A673 (cell line): ENCODE results near the gene CHFR. TPM values are rescaled to one million over a fixed set of nuclear protein-coding genes. Genes with fewer than 3 reads are reported as not detected.
A peak's percentile ranks its signal among the peaks of the same experiment; 100 is the strongest.
"Not testable (repeated sequence)": the region's sequence is repeated elsewhere in the genome, so short reads cannot be mapped to it uniquely, and the experiment has no call there.

Experiments used
- BruUV-seq: library from RNA; stranded (reverse); fragments of 400-500 nt; replicated peaks from 2 replicates; lab custom pipeline; 2021; lab: Mats Ljungman, UMichigan
- CTCF ChIA-PET: fragments of 300-600 bp; sonication (Branson Sonifier 250); formaldehyde crosslinking; loops from one replicate; lab custom pipeline; 2022; ENCODE audit warnings: antibody characterized with exemption; lab: Charles Lee
- POLR2A ChIA-PET: fragments of 300-600 bp; sonication (Branson Sonifier 250); formaldehyde crosslinking; loops from one replicate; lab custom pipeline; 2022; ENCODE audit warnings: antibody characterized with exemption; ENCODE audit not compliant: low non-redundant PET; lab: Charles Lee
- DNase-seq: peaks from one replicate; pipeline ENCODE4 v3.0.0-alpha.2; 2015; ENCODE audit warnings: low spot score
- H3K27ac ChIP-seq: fragments of 200-600 bp; sonication (generic); 2 replicates; pipeline ENCODE4 v1.5.1; 2016; ENCODE audit warnings: mixed run types, low read depth, mild to moderate bottlenecking, mixed read lengths, antibody characterized with exemption, low read length; ENCODE audit not compliant: poor library complexity, severe bottlenecking
- H3K27me3 ChIP-seq: fragments of 200-600 bp; sonication (generic); replicated peaks from 2 replicates; pipeline ENCODE4 v1.6.1; 2017; ENCODE audit warnings: mixed run types, low read depth, mild to moderate bottlenecking, mixed read lengths, antibody characterized with exemption, low read length; ENCODE audit not compliant: insufficient read depth, poor library complexity
- H3K36me3 ChIP-seq: fragments of 200-600 bp; sonication (generic); 2 replicates; pipeline ENCODE4 v1.6.1; 2016; ENCODE audit warnings: mixed run types, mild to moderate bottlenecking, mixed read lengths, antibody characterized with exemption, low read length; ENCODE audit not compliant: insufficient read depth, poor library complexity, severe bottlenecking
- H3K4me1 ChIP-seq: fragments of 200-600 bp; sonication (generic); 2 replicates; pipeline ENCODE4 v1.6.1; 2017; ENCODE audit warnings: mixed run types, mild to moderate bottlenecking, mixed read lengths, antibody characterized with exemption, low read length; ENCODE audit not compliant: insufficient read depth, poor library complexity, severe bottlenecking
- H3K4me3 ChIP-seq: fragments of 200-600 bp; sonication (generic); 2 replicates; pipeline ENCODE4 v1.5.1; 2016; ENCODE audit warnings: low read depth, mixed run types, mild to moderate bottlenecking, mixed read lengths, low read length; ENCODE audit not compliant: poor library complexity, severe bottlenecking
- H3K9me3 ChIP-seq: fragments of 200-600 bp; sonication (generic); 2 replicates; pipeline ENCODE4 v1.6.1; 2016; ENCODE audit warnings: mixed run types, low read depth, mild to moderate bottlenecking, mixed read lengths, antibody characterized with exemption, low read length; ENCODE audit not compliant: poor library complexity, severe bottlenecking
- CTCF ChIP-seq: fragments of 300-800, 200-600 bp; sonication (generic); conservative IDR thresholded peaks from 2 replicates; pipeline ENCODE4 v1.5.1; 2017; ENCODE audit warnings: low read depth, mild to moderate bottlenecking, antibody characterized with exemption, low read length, moderate library complexity, mixed read lengths
- EZH2 ChIP-seq: fragments of 200-600 bp; sonication (generic); IDR thresholded peaks from 2 replicates; pipeline ENCODE4 v1.6.1; 2017; ENCODE audit warnings: borderline replicate concordance, low read depth, mild to moderate bottlenecking, mixed read lengths, antibody characterized with exemption, low read length; ENCODE audit not compliant: poor library complexity, severe bottlenecking
- intact Hi-C: fragments of 100-400 bp; cut with micrococcal nuclease; formaldehyde crosslinking; loops from one replicate; pipeline ENCODE4 v1.10.0; 2022; ENCODE audit not compliant: unreplicated experiment
- total RNA-seq: library from RNA; stranded (reverse); gene quantifications from 2 replicates; pipeline ENCODE4 v1.2.3, GENCODE V29; 2021

Gene CHFR
- total RNA-seq, 1 experiment from 2014 or later = 44.9 TPM

DNA sequence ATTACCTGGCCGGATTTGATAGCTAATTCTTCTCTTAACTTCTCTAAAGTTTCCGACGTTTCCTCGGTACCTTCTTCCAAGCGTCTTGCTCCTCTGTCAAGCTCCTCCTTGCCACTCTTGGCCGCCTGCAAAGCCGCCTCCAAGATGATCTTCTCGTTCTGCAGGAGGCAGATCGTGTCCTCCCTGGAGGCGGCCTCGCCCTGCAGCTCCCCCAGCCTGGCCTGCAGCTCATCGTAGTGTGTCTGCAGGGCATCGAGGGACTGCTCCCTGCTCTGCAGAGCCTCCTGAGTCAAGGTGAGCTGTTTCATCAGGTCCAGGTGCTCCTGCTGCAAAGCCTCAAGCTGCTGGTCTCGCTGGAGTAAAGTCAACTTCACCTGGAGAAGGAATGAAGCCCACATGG, 91.6 kb downstream of the CHFR start:
- no peaks in the 10 kb centered on the region for H3K27me3 ChIP-seq
- intact Hi-C loops = no loop called here
- TSS peak; percentile 52 for BruUV-seq
- no peaks in the 10 kb centered on the region for H3K4me1 ChIP-seq
- TF ChIP-seq CTCF (no peak), EZH2 (no peak)
- H3K27ac ChIP-seq = no peak overlapping the region
- no peaks in the 10 kb centered on the region for H3K9me3 ChIP-seq
- CTCF ChIA-PET = no interaction called here
- H3K36me3 ChIP-seq = peaks cover 51% of the 10 kb centered on the region
- no peak for DNase-seq
- no peak overlapping the region for H3K4me3 ChIP-seq
- POLR2A ChIA-PET = no interaction called here

DNA sequence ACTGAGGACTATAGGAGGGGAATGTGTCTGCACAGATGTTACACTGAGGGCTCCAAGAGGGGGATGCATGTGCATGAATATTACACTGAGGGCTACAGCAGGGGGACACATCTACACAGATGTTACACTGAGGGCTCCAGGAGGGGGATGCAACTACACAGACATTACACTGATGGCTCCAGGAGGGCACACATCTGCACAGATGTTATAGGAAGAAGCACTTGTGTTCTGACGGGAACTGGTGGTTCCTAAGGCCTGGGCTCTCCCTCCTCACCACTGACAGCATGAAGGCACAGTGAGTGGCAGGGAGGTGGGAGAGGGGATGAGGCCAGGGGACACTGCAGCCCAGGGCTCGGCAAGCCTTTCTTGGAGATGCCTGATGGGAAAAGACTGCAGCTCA, 95.5 kb downstream of the CHFR start:
- H3K4me3 ChIP-seq, H3K4me1 ChIP-seq, POLR2A ChIA-PET, intact Hi-C loops, CTCF ChIA-PET, H3K9me3 ChIP-seq, H3K27ac ChIP-seq, BruUV-seq, H3K27me3 ChIP-seq, DNase-seq: not testable (repeated sequence)
- peaks cover 41% of the 10 kb centered on the region for H3K36me3 ChIP-seq

DNA sequence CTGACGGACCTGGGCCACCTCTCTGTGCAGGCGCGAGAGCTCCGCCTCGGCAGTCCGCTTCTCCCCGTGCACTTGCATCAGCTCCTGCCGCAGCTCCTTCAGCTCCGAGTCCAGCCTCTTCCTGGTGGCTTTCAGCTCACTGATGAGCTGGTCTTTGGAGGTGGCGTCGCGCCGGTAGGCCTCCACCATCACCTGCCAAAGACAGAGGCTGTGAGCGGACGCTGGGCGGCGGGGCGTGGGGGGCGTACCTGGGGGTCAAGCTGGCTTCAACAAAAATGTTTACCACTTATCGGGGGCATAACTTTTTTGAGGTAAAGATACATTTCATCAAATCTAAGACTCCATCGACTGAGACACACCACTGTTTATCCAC, 98.3 kb downstream of the CHFR start:
- TF ChIP-seq CTCF = no peak
- no peak for TF ChIP-seq EZH2
- Histone ChIP-seq H3K27me3 (no peaks in the 10 kb centered on the region), H3K4me1 (no peaks in the 10 kb centered on the region), H3K36me3 (peaks cover 25% of the 10 kb centered on the region), H3K9me3 (no peaks in the 10 kb centered on the region), H3K4me3 (no peak overlapping the region), H3K27ac (no peak overlapping the region)
- POLR2A ChIA-PET = no interaction called here
- DNase-seq = no peak
- no TSS peak for BruUV-seq
- intact Hi-C loops = no loop called here
- CTCF ChIA-PET = no interaction called here

DNA sequence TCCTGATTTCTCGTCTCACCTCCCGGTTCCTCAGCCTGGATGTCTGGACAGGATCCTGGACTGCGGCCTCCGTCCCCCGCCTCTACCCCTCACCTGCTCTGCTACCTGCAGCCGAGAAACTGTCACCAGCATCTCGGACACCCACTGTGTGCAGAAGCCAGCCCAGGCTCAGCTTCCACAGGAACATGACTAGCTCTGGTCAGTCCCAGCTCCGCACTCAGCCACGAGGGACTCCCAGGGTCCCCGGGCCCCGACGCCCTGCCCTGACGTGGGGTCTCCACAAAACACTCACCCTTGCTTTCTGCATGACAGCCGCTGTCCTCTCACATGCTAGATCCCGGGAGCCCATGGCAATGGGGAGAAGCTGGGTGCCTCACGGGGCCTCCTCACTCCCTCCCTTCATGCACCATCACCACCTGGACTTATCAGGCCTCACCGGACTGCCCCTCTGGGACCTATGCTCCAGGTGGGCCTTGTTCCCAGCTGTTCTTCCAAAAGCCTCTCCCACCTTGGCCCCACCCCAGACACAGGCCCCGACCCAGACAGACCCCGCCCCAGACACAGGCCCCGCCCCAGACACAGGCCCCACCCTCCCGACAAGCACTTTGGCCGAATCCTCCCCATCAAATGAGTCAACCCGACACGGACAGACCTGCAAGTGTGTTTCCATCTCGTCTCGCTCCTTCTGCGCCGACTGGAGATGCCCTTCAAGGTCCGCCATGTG, 98.9 kb downstream of the CHFR start:
- ChIA-PET CTCF (no interaction called here), POLR2A (no interaction called here)
- H3K4me3 ChIP-seq = no peak overlapping the region
- TF ChIP-seq CTCF (no peak), EZH2 (no peak)
- no peak for DNase-seq
- H3K27me3 ChIP-seq = no peaks in the 10 kb centered on the region
- peaks cover 24% of the 10 kb centered on the region for H3K36me3 ChIP-seq
- intact Hi-C loops = no loop called here
- H3K27ac ChIP-seq = no peak overlapping the region
- BruUV-seq = no TSS peak
- no peaks in the 10 kb centered on the region for H3K4me1 ChIP-seq
- no peaks in the 10 kb centered on the region for H3K9me3 ChIP-seq
